Fibroblast of villous mesenchyme (primary cell): ENCODE results near the gene FOXO3. TPM values are rescaled to one million over a fixed set of nuclear protein-coding genes. Genes with fewer than 3 reads are reported as not detected.

ENCODE experiments used
- DNase-seq: peaks from one replicate; pipeline ENCODE4 v3.0.0-alpha.2; 2010; ENCODE audit warnings: low read depth
- H3K4me3 ChIP-seq: 2 replicates; pipeline ENCODE4 v1.5.1; 2011; ENCODE audit warnings: low read depth, mild to moderate bottlenecking, low read length
- total RNA-seq: library from RNA; depleted of rRNA; stranded (reverse); fragments of >200 nt; gene quantifications from 2 replicates; pipeline ENCODE4 v1.2.3, GENCODE V29; 2012
- TF ChIP-seq, protein P1 (sequence below): IDR thresholded peaks from 2 replicates; pipeline ENCODE4 v1.5.1; 2012; ENCODE audit warnings: low read depth, mild to moderate bottlenecking, low read length; ENCODE audit not compliant: insufficient read depth

The FOXO3 gene
- total RNA-seq, 1 donor = 43.2 TPM

DNA sequence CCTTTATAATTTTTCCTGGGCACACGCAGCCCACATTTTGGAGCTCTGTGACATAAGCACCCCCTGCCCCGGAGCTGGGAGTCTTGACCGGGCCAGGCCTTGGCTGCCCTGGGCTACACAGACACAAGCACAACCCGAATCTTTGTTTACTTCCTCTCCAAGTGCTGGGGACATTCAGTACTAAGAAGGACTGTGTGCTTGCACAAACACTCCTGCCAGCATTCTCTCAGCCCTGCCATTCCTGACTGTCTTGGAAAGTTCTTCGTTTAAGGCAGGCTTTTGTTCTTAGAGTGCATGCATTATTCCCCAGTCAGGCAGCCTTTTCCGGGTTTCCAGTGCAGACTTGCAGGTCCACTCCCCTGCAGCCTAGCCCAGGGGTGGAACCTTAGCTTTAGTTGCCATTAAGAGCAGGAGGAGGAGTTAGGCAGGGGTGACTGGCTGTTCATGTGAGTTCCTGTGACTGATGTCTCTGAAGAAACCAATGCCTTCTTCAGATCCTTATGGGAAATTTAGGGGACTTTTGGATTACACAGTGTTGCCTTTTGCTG lies 28.6 kb downstream of the FOXO3 start:
- H3K4me3 ChIP-seq = peak overlapping the region; percentile 17
- TF ChIP-seq, protein P1, sequence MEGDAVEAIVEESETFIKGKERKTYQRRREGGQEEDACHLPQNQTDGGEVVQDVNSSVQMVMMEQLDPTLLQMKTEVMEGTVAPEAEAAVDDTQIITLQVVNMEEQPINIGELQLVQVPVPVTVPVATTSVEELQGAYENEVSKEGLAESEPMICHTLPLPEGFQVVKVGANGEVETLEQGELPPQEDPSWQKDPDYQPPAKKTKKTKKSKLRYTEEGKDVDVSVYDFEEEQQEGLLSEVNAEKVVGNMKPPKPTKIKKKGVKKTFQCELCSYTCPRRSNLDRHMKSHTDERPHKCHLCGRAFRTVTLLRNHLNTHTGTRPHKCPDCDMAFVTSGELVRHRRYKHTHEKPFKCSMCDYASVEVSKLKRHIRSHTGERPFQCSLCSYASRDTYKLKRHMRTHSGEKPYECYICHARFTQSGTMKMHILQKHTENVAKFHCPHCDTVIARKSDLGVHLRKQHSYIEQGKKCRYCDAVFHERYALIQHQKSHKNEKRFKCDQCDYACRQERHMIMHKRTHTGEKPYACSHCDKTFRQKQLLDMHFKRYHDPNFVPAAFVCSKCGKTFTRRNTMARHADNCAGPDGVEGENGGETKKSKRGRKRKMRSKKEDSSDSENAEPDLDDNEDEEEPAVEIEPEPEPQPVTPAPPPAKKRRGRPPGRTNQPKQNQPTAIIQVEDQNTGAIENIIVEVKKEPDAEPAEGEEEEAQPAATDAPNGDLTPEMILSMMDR = no peak
- DNase-seq = peak; percentile 75

DNA sequence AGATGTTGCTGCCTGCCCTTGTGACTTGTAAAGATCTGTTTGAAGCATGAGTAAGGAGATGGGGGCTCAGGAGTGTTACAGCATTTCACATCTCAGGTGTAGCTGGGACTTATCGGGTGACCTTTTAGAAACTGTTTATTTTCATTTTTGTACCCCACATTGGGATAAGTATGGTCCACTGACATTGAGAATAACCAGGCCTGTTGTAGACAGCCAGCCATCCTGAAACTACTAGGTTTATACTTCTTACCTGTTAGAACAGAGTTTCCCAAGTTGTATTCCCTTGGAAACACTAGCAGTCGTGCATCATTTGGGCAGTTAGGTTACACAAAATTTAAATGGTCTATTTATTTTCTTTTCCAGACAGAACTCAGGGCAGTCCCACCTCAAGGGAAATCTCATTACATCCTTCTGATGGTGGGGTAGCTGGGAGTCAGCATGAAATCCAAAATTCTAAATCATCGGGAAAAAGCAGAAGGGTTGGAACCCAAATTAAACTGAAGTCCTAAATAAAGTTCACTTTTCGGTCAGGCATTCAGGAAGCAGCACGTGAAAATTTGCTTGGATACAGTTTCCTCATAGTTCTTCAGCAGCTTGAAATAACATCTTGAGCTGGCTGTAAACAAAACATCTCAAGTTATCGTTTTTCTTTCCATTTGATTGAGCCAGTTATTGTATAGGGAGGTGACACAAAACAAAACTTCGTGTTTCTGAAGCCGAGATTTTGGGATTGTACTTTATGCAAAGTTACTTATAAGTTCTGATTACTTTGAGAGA lies 30.5 kb downstream of the FOXO3 start:
- H3K4me3 ChIP-seq = no peak overlapping the region
- peak; percentile 65 for DNase-seq
- TF ChIP-seq, protein P1 = no peak

DNA sequence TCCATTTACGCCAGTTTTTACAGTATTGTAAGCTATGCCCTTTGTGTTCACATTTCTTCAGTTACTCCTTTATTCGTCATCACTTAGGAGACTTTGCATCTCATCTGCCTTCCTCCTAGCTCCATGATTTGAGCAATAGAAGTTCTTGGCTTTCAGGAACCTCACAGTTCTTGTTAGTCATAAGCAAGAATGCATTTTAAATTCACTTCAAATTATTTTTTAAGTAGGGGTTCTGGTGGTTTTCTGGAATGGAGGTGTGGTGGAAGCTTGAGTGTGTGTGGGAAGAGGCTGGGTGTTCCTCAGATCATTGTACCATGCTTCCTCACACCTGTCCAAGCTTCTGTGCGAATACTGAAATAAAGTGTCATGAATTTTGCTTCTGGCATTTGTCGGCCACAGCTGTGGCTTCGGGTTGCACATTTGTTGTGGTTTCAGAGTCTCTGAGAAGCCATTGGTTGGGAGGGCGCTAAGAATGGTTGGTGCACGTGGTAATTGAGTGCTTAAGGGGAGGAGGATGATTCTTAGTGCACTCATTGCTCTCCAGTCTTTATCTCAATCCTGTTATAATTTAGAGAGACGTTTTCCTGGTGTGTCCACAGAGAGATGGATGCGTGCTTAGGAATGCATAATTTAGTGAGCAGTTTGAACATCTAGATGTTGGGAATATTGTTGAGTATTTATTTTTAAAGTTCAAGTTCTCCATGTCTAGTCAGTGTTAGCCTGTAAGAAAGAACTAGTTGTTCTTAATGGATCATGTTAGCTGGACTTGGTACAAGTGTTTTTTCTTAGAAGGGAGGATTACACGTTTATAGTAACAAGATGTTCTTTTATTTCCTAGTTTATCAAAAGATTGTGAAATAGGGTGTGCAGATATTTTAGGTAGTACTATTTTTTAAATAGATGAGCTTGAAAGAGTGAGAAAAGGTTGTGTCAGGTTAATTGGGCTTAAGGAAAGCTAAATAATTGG lies 31.9 kb downstream of the FOXO3 start:
- DNase-seq = peak; percentile 78
- TF ChIP-seq, protein P1 = no peak
- H3K4me3 ChIP-seq = no peak overlapping the region

GRCh38 chr6:108594151-108594550 lies 33.4 kb downstream of the FOXO3 start:
- no peak overlapping the region for H3K4me3 ChIP-seq
- no peak for DNase-seq
- TF ChIP-seq, protein P1 = no peak

- TF ChIP-seq, protein P1 = no peak
- DNase-seq = no peak
- H3K4me3 ChIP-seq = no peak overlapping the region
Measured at GRCh38 chr6:108594640-108595039, 33.9 kb downstream of the FOXO3 start.

- DNase-seq = no peak
- H3K4me3 ChIP-seq = no peak overlapping the region
- TF ChIP-seq, protein P1 = no peak
Measured at GRCh38 chr6:108596956-108597355, 36.2 kb downstream of the FOXO3 start.
